ENCODE measurements around the gene ADAMTS9. TPM values are rescaled to one million over a fixed set of nuclear protein-coding genes. Genes with fewer than 3 reads are reported as not detected.

The ADAMTS9 gene
- polyA plus RNA-seq, 1 experiment: 0.16 TPM

DNA sequence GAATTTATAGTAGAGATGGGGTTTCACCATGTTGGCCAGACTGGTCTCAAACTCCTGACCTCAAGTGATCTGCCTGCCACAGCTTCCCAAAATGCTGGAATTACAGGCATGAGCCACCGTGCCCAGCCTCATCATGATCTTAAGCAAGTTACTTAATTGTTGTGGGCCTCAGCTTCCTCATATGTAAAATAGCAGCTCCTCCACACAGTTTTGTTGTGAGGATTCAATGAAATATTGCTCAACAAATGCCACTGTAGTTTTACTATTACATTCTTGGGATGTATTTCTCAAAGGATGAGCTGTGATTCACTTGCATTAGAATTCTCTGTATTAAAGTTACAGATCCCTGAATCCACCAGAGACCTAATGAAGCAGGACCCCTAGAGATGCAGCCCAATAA, 168.8 kb downstream of the ADAMTS9 start:
- POLR2A ChIA-PET: interaction anchor here (0.6 kb wide), 1 partner anchor 24 kb away, joined by 3 read pairs; no protein-coding TSS in a partner anchor
- Histone ChIP-seq H3K36me3 (ENCODE audit: control insufficient read depth, insufficient read depth, low read length) (no peaks in the 10 kb centered on the region), H3K4me3 (ENCODE audit: low read depth, low read length) (no peak overlapping the region), H3K27me3 (ENCODE audit: control insufficient read depth, insufficient read depth, low read length) (no peaks in the 10 kb centered on the region)
- DNase-seq (ENCODE audit: low read depth): peak; percentile 55
- TF ChIP-seq, protein P1, sequence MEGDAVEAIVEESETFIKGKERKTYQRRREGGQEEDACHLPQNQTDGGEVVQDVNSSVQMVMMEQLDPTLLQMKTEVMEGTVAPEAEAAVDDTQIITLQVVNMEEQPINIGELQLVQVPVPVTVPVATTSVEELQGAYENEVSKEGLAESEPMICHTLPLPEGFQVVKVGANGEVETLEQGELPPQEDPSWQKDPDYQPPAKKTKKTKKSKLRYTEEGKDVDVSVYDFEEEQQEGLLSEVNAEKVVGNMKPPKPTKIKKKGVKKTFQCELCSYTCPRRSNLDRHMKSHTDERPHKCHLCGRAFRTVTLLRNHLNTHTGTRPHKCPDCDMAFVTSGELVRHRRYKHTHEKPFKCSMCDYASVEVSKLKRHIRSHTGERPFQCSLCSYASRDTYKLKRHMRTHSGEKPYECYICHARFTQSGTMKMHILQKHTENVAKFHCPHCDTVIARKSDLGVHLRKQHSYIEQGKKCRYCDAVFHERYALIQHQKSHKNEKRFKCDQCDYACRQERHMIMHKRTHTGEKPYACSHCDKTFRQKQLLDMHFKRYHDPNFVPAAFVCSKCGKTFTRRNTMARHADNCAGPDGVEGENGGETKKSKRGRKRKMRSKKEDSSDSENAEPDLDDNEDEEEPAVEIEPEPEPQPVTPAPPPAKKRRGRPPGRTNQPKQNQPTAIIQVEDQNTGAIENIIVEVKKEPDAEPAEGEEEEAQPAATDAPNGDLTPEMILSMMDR (IDR thresholded peaks at IDR 0.05; ENCODE audit: insufficient read depth, low read depth, low read length): no peak
- CTCF ChIA-PET: interaction anchor here (1.1 to 2.9 kb wide), 3 partner anchors 9 to 15 kb away, joined by 3 to 15 read pairs (median 5); no protein-coding TSS in a partner anchor

DNA sequence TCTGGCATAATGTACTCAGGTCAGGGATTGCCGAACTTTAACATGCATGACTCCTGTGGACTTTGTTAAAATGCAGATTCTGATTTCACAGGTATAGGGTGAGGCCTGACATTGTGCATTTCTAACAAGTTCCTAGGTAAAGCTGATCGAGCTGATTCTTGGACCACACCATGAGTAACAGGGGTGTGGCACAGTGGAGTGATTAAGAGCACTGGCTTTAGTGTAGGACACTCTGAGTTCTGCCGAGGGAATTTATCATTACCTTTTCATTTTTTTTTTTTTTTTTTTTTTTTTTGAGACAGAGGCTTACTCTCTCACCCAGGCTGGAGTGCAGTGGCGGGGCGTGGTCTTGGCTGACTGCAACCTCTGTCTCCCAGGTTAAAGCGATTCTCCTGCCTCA, 169.3 kb downstream of the ADAMTS9 start:
- TF ChIP-seq, protein P1 (IDR thresholded peaks at IDR 0.05; ENCODE audit: insufficient read depth, low read depth, low read length): no peak
- Histone ChIP-seq H3K4me3 (ENCODE audit: low read depth, low read length) (no peak overlapping the region), H3K36me3 (ENCODE audit: control insufficient read depth, insufficient read depth, low read length) (no peaks in the 10 kb centered on the region), H3K27me3 (ENCODE audit: control insufficient read depth, insufficient read depth, low read length) (no peaks in the 10 kb centered on the region)
- ChIA-PET CTCF (interaction anchor here (1.1 to 2.9 kb wide), 4 partner anchors 10 to 15 kb away, joined by 3 to 15 read pairs (median 6); no protein-coding TSS in a partner anchor), POLR2A (interaction anchor here (0.6 kb wide), 1 partner anchor 24 kb away, joined by 3 read pairs; no protein-coding TSS in a partner anchor)
- no peak for DNase-seq (ENCODE audit: low read depth)

DNA sequence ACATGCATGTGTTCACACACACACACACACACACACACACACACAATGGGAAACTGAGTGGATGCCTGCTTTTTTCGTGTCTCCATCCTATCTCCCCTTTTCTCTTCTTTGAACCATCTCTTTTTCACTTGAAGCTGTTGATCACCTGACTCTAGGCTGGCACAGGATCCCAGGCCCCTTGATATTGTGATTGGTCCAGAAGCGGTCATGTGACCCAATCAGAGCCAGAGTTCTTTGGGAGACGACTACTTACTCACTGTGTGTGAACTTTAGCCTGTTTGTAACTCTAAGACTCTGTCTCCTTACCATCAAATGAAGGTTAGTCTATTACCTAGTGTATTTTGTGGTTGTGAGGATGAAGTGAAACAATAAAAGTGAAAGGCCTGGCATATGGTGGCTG, 172.9 kb downstream of the ADAMTS9 start:
- Histone ChIP-seq H3K4me3 (ENCODE audit: low read depth, low read length) (no peak overlapping the region), H3K27me3 (ENCODE audit: control insufficient read depth, insufficient read depth, low read length) (no peaks in the 10 kb centered on the region), H3K36me3 (ENCODE audit: control insufficient read depth, insufficient read depth, low read length) (no peaks in the 10 kb centered on the region)
- POLR2A ChIA-PET: interaction anchor here (0.6 kb wide), 1 partner anchor 249 kb away, joined by 4 read pairs; no protein-coding TSS in a partner anchor
- CTCF ChIA-PET: no interaction called here
- no peak for DNase-seq (ENCODE audit: low read depth)
- TF ChIP-seq, protein P1 (IDR thresholded peaks at IDR 0.05; ENCODE audit: insufficient read depth, low read depth, low read length): no peak

DNA sequence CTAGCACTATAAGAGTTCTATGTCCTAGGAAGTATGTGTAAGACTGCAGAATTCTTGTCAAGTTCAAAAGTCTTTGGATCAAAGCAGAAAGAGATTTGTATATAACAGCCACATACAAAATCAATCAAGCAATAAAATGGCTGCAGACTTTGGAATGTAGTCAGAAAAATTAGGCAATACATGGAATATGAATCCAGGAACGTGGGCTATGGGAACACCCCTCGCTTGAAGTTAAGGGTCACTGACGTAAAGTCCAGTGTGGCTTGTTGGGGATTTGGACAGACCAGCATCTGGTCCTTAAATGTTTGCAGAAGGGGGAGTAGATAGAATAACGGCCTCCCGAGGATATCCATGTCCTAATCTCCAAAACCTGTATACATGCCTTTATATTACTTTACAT, 178.6 kb downstream of the ADAMTS9 start:
- ChIA-PET CTCF (no interaction called here), POLR2A (no interaction called here)
- TF ChIP-seq, protein P1 (IDR thresholded peaks at IDR 0.05; ENCODE audit: insufficient read depth, low read depth, low read length): no peak
- no peaks in the 10 kb centered on the region; the same call in 1 of the 2 replicates for H3K27me3 ChIP-seq (ENCODE audit: control insufficient read depth, insufficient read depth, low read length)
- DNase-seq (ENCODE audit: low read depth): no peak
- H3K4me3 ChIP-seq (ENCODE audit: low read depth, low read length): no peak overlapping the region
- no peaks in the 10 kb centered on the region for H3K36me3 ChIP-seq (ENCODE audit: control insufficient read depth, insufficient read depth, low read length)

DNA sequence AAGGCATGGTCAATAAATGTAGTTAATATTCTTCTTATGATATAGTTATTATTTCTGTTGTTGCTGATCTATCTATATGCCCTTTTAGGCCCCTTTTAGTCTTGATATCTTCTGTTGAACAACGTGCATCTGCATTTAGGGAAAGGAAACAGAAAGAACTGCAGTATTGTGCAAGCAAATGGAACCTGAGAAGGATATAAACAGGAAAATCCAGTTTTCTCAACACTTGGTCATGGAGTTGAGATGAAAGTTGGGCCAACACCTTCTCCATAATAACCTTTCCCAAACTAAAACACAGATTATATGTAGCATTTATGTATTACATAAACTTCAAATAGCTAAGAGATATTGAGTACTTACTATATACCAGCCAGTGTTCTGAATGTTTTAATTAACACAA, 179.7 kb downstream of the ADAMTS9 start:
- CTCF ChIA-PET: no interaction called here
- POLR2A ChIA-PET: no interaction called here

More for the DNA sequence above, 179.7 kb downstream of the ADAMTS9 start:
- no peaks in the 10 kb centered on the region; the same call in 1 of the 2 replicates for H3K27me3 ChIP-seq (ENCODE audit: control insufficient read depth, insufficient read depth, low read length)
- H3K36me3 ChIP-seq (ENCODE audit: control insufficient read depth, insufficient read depth, low read length): no peaks in the 10 kb centered on the region
- H3K4me3 ChIP-seq (ENCODE audit: low read depth, low read length): no peak overlapping the region
- DNase-seq (ENCODE audit: low read depth): no peak
- TF ChIP-seq, protein P1 (IDR thresholded peaks at IDR 0.05; ENCODE audit: insufficient read depth, low read depth, low read length): no peak

All from BJ (cell line).